Activated T-cell treated with anti-CD3 and anti-CD28 coated beads for 1 hour (primary cell): ENCODE results near the gene CFAP251.
"Not testable (repeated sequence)": the region's sequence is repeated elsewhere in the genome, so short reads cannot be mapped to it uniquely, and the experiment has no call there.

Source experiments
- DNase-seq: peaks from one replicate; pipeline ENCODE4 v3.0.0-alpha.2; 2020; ENCODE audit warnings: low read depth

CFAP251 gene

DNA sequence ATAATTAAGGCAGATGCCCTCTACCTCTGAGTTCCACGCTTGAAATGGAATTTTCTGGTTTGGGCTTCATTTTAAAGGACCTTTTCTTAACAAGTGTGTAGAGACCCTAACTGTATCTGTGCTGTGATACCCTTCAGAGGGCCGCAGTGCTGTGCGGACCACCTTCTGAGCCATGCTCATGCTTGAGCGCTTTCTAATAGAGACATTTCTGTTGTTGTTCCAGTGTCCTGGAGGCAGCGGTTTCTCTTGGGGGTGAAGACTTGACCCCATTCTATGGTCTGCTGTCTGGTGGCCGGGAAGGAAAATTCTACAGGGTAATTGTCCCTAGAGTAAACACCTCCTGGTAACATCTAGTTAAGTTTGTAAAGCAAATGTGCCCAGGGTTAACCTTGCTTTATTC lies 56.6 kb downstream of the CFAP251 start:
- no peak for DNase-seq

GRCh38 chr12:121976950-121977349 lies 58.6 kb downstream of the CFAP251 start:
- DNase-seq, result no peak

DNA sequence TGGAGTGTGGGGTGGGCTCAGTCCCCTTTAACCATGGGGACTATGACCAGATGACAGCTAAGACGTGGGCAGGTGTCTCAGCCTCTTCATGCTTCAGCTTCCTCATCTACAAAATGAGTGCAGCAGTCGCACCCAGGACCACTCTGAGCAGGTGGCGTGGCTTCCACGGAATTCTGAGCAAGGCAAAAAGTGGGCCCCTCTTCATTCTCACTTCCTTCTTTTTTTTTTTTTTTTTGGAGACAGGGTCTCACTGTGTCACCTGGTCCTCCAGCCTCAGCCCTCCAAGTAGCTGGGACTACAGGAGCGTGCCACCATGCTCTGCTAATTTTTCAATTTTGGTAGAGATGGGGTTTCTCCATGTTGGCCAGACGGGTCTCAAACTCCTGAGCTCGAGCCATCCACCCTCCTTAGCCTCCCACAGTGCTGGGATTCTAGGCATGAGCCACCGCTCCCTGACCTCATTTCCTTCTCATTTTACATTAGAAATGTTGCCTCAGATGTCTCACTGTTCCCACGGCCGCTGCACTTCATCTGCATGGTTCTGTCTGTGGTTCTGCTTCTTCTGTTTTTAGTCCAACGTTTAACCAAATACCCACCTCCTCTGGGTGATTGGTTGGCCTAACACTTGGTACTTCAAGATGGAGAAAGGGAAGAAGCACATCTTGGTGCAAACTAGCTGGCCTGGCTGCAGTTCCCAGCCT lies 61.9 kb downstream of the CFAP251 start:
- no peak for DNase-seq

GRCh38 chr12:121980892-121981272 lies 62.5 kb downstream of the CFAP251 start:
- DNase-seq, result no peak

GRCh38 chr12:121981456-121981855 lies 63.1 kb downstream of the CFAP251 start:
- no peak for DNase-seq

GRCh38 chr12:121982950-121983349 lies 64.6 kb downstream of the CFAP251 start:
- no peak for DNase-seq

- no peak for DNase-seq
Measured at GRCh38 chr12:121983536-121984210, 65.3 kb downstream of the CFAP251 start.

DNA sequence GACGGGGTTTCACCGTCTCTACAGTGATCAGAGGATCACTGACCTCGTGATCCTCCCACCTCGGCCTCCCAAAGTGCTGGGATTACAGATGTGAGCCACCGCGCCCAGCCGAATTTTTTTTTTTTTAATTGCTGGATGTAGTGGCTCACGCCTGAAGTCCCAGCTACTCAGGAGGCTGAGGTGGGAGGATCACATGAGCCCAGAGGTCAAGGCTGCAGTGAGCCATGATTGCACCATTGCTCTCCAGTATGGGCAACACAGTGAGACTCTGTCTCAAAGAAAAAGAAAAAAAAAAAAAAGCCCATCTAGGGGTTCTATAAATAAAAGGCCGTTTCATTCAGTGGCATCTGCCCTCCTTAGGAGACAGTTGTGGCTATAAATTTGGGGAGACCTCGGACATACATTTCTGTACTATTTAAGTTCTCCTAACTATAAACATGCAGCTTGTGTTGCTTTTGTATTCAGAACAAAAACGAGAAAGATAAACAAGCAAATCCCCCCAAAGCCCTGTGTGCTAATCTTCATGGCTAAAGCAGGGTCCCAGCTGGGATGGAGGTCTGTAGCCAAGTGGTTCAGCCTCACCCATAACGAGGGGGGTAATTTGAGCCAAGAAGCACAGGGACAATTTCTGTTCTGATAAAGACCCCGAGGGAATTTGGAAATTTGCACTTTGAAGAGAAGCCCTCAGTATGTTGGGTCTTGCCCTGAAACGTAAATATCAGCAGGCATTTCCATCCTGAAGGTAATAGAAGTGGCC lies 68.3 kb downstream of the CFAP251 start:
- DNase-seq, result no peak

DNA sequence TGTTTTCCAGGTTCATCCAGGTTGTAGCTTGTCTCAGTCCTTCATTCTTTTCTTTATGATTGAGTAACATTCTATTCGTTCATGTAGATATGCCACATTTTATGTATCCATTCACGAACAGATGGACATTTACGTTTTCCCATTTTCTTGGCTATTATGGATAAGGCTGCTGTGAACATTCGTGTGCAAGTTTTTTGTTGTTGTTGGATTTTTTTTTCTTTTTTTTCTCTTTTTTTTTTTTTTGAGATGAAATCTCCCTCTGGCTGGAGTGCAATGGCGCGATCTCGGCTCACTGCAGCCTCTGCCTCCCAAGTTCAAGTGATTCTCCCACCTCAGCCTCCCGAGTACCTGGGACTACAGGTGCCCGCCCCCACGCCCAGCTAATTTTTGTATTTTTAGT lies 70.1 kb downstream of the CFAP251 start:
- DNase-seq, result not testable (repeated sequence)

DNA sequence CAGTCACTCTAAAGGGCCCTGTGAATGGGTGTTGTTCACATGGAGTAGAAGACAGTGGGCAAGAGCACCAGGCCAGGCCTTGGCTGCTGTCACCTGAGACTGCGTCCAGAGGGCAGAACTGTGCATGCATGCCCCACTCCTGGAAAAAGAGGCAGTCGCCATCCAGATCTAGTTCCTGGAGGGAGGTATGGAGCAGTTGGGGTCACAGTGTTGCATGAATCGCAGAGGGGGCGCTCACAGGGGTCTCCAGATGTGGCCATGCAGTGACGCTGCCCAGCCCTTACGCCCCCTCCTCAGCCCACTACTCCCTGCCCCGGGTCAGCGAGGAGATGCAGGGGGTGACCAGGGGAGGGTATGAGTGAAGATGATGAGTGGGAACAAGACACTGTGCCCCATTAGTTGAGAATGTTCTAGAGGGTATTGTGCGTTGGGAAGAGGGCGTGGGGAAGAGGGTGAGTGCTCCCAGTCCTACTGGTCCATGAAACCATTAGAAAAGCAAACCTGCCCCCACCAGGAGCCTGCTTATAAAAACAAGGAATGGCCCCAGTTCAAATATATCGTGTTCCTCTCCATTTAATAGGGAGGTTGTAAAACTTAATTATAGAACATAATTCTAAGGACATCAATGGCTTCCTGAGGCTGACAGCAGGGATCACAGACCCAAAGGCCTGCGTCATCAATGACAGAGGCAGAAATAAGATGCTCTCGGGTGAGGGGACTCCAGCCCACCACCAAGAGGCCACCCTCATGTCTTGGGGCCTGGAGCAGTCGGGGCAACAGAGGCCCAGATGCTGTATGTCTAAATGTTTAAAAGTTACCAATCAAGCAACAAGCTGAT lies 71.1 kb downstream of the CFAP251 start:
- DNase-seq, result no peak

DNA sequence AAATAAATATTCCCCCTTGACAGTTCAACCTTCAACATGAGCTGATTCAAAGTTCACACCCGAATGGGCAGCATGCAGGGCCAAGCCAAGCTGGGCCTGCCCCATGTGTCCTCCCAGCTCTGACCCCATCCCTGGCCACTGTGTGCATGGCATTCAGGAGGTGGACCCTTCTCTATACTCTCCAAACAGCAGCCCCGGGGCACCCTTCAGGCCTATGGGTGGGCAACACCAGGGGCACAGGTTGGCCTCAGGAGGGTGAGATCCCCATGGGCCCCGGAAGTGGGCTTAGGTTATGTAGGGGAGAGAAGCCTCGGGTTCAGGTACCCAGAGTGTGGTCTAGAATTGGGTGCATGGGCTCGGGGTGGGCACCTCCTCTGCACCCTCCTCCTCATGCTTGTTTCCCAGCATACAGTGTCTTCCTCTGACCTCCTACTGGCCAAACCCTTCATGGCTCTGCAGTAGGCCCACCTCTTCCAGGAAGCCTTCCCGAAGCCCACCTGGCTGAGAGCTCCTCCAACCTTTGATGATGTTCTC lies 71.8 kb downstream of the CFAP251 start:
- no peak for DNase-seq

DNA sequence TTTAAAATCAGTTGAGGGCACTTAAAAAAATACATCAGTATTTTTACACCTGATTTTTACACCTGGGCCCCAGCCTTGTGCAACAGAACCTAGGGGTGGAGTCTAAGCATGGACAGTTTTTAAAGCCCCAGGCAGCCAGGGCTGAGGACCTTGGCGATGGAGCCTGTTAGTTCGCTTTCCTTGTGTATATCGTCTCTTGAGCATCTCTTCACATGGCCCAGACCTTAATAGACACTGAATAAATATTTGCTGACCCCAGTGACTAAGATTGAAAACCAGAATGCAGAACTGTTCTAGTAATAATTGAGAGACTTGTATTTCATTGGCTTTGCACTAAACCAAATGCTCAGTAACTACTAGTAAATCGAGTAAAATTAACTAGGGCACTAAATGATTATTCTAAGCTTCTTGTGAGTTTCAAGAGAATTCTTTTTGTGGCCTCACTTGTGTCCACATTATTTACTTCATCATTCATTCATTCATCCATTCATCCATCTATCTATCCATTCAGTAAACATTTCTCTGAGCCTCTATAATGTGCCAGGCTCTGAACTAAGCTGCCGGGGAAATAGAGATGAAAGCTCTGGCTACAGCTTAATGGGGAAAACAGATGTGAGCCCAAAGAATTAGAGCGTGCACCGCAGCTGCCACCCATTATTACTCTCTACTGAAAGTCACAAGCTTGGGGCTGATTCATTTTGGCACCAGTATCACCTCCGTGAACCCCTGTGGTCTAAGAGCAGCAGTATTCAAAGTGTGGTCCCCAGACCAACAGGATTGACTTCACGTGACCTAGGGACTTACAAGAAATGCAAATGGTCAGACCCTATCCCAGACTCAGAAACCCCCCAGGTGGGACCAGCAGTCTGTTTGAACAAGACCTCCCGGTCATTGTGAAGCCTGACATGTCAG lies 72.6 kb downstream of the CFAP251 start:
- DNase-seq, result no peak

- DNase-seq, result no peak
Measured at GRCh38 chr12:121992059-121992879, 73.9 kb downstream of the CFAP251 start.

- DNase-seq, result no peak
Measured at GRCh38 chr12:121996050-121996944, 77.9 kb downstream of the CFAP251 start.

DNA sequence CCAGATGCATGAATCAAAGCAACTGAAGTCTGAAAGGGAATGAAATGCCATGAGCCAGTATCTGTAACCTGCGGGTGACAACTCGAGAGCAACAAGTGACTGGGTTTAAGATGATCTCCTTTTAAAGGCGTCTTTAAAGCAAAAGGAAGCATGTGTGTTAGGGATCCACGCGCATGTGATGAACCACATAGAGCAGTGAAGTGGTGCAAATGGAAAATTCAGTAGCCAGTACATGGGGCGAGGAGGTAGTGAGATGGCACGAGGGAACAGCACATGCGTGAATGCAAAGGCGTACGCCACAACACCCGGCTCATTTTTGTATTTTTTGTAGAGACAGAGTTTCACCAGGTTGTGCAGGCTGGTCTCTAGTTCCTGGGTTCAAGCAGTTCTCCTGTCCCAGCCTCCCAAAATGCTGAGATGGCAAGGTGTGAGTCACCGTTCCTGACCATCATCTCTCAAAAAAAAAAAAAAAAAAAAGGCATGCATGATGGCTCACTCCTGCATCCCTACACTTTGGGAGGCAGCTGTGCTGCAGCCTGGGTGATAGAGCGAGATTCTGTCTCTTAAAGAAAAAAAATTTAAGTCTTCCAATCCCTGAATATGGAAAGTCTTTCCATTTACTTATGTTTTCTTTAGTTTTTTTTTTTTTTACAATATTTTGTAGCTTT lies 78.7 kb downstream of the CFAP251 start:
- DNase-seq, result no peak

DNA sequence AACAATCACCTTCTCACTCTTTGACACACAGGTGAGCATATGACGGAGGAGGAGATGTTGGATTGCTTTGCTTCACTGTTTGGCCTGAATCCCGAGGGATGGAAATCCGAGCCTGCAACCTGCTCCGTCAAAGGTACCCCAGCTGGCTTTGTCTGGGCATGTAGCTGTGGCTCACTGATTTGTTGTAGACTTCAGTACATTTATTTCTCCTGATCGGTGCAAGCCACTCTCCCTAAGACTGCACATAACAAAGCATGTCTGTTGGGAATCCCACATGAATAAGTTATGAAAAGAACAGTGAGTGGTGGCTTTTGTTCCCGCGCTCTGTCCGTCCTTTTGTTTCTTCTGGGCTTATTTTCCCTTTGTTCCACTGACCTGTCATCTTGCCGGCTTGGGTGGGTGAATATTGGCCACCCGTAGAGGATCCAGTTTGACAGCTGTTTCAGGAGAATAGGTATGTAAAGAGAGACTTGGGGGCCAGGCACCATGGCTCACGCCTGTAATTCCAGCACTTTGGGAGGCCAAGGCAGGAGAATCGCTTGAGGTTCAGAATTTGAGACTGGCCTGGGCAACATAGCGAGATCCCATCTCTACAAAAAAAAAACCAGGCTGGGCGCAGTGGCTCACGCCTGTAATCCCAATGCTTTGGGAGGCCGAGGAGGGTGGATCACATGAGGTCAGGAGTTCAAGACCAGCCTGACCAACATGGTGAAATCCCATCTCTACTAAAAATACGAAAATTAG lies 83.2 kb downstream of the CFAP251 start:
- DNase-seq, result no peak
